T-helper 1 cell treated with Interleukin-12 subunit alpha and Interleukin-12 subunit beta and Interleukin-4 antibody, amounts not matched to agents 30 μg/mL and 1 μg/mL, for 36 hours (primary cell): ENCODE results near the gene DDX46.
"Not testable (repeated sequence)": the region's sequence is repeated elsewhere in the genome, so short reads cannot be mapped to it uniquely, and the experiment has no call there.

Experiments used
- H3K27ac Mint-ChIP-seq: one replicate; pipeline ENCODE4 v1.8.0; 2021; ENCODE audit warnings: mild to moderate bottlenecking, mixed read lengths
- H3K27me3 Mint-ChIP-seq: one replicate; pipeline ENCODE4 v1.8.0; 2021; ENCODE audit warnings: low read depth, mixed read lengths
- H3K36me3 Mint-ChIP-seq: one replicate; pipeline ENCODE4 v1.8.0; 2021; ENCODE audit warnings: low read depth, mixed read lengths
- H3K4me1 Mint-ChIP-seq: one replicate; pipeline ENCODE4 v1.8.0; 2021; ENCODE audit warnings: low read depth, mixed read lengths
- H3K4me3 Mint-ChIP-seq: one replicate; pipeline ENCODE4 v1.8.0; 2021; ENCODE audit warnings: mild to moderate bottlenecking, moderate library complexity, mixed read lengths
- H3K9me3 Mint-ChIP-seq: one replicate; pipeline ENCODE4 v1.8.0; 2021; ENCODE audit warnings: mixed read lengths

The DDX46 gene

GRCh38 chr5:134767528-134768291, 9.1 kb downstream of the DDX46 start:
- not testable (repeated sequence) for H3K4me1 Mint-ChIP-seq, H3K27ac Mint-ChIP-seq, H3K27me3 Mint-ChIP-seq, H3K9me3 Mint-ChIP-seq, H3K4me3 Mint-ChIP-seq
- peaks cover 28% of the 10 kb centered on the region for H3K36me3 Mint-ChIP-seq

GRCh38 chr5:134769206-134769605, 10.6 kb downstream of the DDX46 start:
- Mint-ChIP-seq H3K4me1 (no peaks in the 10 kb centered on the region), H3K36me3 (peaks cover 32% of the 10 kb centered on the region), H3K4me3 (no peak overlapping the region), H3K27ac (no peak overlapping the region), H3K27me3 (no peaks in the 10 kb centered on the region), H3K9me3 (no peaks in the 10 kb centered on the region)

DNA sequence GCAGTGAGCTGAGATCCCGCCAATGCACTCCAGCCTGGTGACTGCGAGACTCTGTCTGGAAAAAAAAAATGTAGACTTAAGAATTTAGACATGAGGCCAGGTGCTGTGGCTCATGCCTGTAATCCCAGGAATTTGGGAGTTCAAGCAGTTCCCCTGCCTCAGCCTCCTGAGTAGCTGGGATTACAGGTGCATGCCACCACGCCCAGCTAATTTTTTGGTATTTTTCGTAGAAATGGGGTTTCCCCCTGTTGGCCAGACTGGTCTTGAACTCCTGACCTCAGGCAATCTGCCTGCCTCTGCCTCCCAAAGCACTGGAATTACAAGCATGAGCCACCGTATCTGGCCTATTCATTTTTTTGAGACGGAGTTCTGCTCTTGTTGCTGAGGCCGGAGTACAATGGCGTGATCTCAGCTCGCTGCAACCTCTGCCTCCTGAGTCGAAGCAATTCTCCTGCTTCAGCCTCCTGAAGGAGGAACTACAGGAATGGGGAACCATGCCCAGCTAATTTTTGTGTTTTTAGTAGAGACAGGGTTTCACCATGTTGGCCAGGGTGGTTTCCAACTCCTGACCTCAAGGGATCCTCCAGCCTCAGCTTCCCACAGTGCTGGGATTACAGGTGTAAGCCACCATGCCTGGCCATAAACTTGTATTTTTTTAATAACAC, 14.0 kb downstream of the DDX46 start:
- H3K27ac Mint-ChIP-seq, result no peak overlapping the region
- no peaks in the 10 kb centered on the region for H3K4me1 Mint-ChIP-seq
- H3K9me3 Mint-ChIP-seq, result no peaks in the 10 kb centered on the region
- no peaks in the 10 kb centered on the region for H3K27me3 Mint-ChIP-seq
- H3K4me3 Mint-ChIP-seq, result no peak overlapping the region
- H3K36me3 Mint-ChIP-seq, result peaks cover 38% of the 10 kb centered on the region

GRCh38 chr5:134777366-134777765, 18.8 kb downstream of the DDX46 start:
- Mint-ChIP-seq H3K36me3 (peaks cover 36% of the 10 kb centered on the region), H3K4me1 (no peaks in the 10 kb centered on the region), H3K27me3 (no peaks in the 10 kb centered on the region), H3K27ac (no peak overlapping the region), H3K4me3 (no peak overlapping the region), H3K9me3 (no peaks in the 10 kb centered on the region)

DNA sequence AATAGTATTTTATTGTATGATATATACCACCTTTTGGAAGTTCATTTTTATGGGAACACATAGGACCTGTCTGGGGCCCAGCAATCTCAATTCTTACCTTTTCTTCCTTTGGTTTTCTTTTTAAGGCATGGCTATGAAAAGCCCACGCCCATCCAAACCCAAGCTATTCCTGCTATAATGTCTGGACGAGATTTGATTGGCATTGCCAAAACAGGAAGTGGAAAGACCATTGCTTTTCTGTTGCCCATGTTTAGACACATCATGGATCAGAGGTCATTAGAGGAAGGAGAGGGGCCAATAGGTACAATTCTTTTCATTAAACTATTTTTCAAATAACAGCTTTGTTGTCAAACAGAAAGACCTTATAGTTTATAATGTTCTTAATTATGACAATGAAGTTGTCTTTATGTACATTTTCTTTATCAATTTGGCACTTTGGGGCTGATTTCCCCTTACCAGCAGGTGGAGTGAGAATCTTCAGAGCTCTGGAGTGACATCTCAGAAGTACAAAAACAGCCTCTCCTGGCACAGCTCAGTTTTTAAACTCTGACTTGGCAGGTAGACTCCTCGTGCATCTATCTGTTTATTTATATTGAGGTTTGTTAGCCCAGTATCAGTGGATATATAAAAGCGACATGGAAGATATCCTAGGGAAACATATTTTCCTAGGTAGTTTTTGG, 25.8 kb downstream of the DDX46 start:
- Mint-ChIP-seq H3K36me3 (peaks cover 47% of the 10 kb centered on the region), H3K9me3 (no peaks in the 10 kb centered on the region), H3K4me1 (no peaks in the 10 kb centered on the region), H3K27ac (no peak overlapping the region), H3K27me3 (no peaks in the 10 kb centered on the region), H3K4me3 (no peak overlapping the region)

- Mint-ChIP-seq H3K9me3 (no peaks in the 10 kb centered on the region), H3K36me3 (peaks cover 52% of the 10 kb centered on the region), H3K27me3 (no peaks in the 10 kb centered on the region), H3K4me3 (no peak overlapping the region), H3K27ac (no peak overlapping the region), H3K4me1 (no peaks in the 10 kb centered on the region)
Measured at GRCh38 chr5:134784946-134785620, 26.5 kb downstream of the DDX46 start.

DNA sequence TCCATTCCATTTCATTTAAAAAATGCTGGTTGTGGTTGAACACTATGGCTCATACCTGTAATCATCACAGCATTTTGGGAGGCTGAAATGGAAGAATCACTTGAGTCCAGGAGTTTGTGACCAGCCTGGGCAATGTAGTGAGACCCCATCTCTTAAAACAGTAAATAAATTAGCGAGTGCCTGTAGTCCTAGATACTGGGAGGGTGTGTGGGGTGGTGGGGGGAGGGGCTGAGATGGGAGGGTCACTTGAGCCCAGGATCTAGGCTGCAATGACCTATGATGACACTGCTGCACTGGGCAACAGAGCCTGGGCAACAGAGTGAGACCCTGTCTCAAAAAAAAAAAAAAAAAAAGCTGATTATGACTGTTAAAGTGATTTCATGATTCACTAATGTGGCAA, 29.1 kb downstream of the DDX46 start:
- peaks cover 4% of the 10 kb centered on the region for H3K4me1 Mint-ChIP-seq
- no peak overlapping the region for H3K27ac Mint-ChIP-seq
- no peak overlapping the region for H3K4me3 Mint-ChIP-seq
- H3K9me3 Mint-ChIP-seq, result no peaks in the 10 kb centered on the region
- no peaks in the 10 kb centered on the region for H3K27me3 Mint-ChIP-seq
- H3K36me3 Mint-ChIP-seq, result peaks cover 60% of the 10 kb centered on the region

DNA sequence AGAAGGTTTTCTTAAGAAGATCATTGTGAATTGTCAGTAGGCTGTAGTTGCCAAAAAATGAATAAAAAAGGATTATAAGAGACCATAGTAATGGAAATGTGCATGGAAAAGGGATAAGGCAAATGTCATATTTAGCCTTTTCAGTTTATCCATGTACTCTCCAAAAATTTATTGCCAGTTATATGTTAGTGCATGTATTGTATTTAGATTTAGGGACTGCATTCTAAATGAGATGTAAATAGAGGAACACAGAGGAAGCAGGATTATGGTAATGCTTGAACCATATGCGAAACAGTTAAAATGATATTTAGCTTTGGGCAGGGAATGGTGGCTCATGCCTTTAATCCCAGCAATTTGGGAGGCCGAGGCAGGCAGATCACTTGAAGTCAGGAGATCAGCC, 33.0 kb downstream of the DDX46 start:
- Mint-ChIP-seq H3K27ac (no peak overlapping the region), H3K4me1 (peaks cover 4% of the 10 kb centered on the region), H3K4me3 (no peak overlapping the region), H3K9me3 (no peaks in the 10 kb centered on the region), H3K27me3 (no peaks in the 10 kb centered on the region), H3K36me3 (peaks cover 47% of the 10 kb centered on the region)

- H3K9me3 Mint-ChIP-seq, result no peaks in the 10 kb centered on the region
- H3K36me3 Mint-ChIP-seq, result peaks cover 41% of the 10 kb centered on the region
- no peaks in the 10 kb centered on the region for H3K27me3 Mint-ChIP-seq
- H3K4me3 Mint-ChIP-seq, result no peak overlapping the region
- H3K27ac Mint-ChIP-seq, result no peak overlapping the region
- H3K4me1 Mint-ChIP-seq, result peaks cover 4% of the 10 kb centered on the region
Measured at GRCh38 chr5:134792286-134792685, 33.7 kb downstream of the DDX46 start.

GRCh38 chr5:134793111-134793510, 34.5 kb downstream of the DDX46 start:
- Mint-ChIP-seq H3K9me3 (no peaks in the 10 kb centered on the region), H3K36me3 (peaks cover 42% of the 10 kb centered on the region), H3K4me3 (no peak overlapping the region), H3K27ac (no peak overlapping the region), H3K4me1 (peaks cover 4% of the 10 kb centered on the region), H3K27me3 (no peaks in the 10 kb centered on the region)

DNA sequence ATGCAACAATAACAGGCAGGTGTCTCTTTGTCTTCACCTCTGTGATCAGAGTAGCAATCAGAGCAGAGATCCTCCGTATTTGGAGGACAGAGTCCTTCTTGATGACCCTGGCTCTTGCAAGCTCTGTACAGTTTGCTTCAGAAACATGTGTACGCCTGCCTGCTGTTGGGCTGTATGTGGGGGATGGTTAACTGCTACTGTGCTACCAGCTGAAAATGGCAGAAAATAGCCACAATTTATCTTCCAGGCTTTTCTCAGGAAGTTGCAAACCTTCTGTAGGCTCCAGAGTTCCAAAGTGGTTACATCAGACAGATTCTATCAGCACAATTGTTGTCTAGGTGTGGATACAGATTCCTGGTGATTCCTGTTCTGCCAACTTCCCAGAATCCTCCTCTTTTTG, 35.5 kb downstream of the DDX46 start:
- Mint-ChIP-seq H3K4me1 (peaks cover 4% of the 10 kb centered on the region), H3K27me3 (no peaks in the 10 kb centered on the region), H3K9me3 (no peaks in the 10 kb centered on the region), H3K27ac (no peak overlapping the region), H3K36me3 (peaks cover 48% of the 10 kb centered on the region), H3K4me3 (no peak overlapping the region)

GRCh38 chr5:134794819-134795218, 36.2 kb downstream of the DDX46 start:
- Mint-ChIP-seq H3K9me3 (no peaks in the 10 kb centered on the region), H3K27me3 (no peaks in the 10 kb centered on the region), H3K27ac (no peak overlapping the region), H3K4me1 (peaks cover 4% of the 10 kb centered on the region), H3K4me3 (no peak overlapping the region), H3K36me3 (peaks cover 43% of the 10 kb centered on the region)

DNA sequence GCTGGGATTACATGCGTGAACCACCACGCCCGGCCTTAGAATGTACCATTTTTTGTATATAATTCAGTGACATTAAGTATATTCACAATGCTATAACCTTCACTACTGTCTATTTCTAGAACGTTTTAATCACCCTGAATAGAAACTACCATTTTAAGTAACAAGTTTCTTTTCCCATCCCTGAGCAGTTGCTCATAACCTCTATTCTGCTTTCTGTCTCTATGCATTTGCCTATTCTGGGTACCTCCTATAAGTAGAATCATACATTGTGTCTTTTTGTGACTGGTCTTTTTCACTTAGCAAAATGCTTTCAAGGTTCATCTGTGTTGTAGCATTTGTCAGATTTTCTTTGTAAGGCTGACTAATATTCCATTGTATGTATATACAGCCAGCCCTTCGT, 39.9 kb downstream of the DDX46 start:
- no peak overlapping the region for H3K4me3 Mint-ChIP-seq
- H3K27me3 Mint-ChIP-seq, result no peaks in the 10 kb centered on the region
- no peaks in the 10 kb centered on the region for H3K9me3 Mint-ChIP-seq
- H3K27ac Mint-ChIP-seq, result no peak overlapping the region
- peaks cover 2% of the 10 kb centered on the region for H3K4me1 Mint-ChIP-seq
- peaks cover 31% of the 10 kb centered on the region for H3K36me3 Mint-ChIP-seq

DNA sequence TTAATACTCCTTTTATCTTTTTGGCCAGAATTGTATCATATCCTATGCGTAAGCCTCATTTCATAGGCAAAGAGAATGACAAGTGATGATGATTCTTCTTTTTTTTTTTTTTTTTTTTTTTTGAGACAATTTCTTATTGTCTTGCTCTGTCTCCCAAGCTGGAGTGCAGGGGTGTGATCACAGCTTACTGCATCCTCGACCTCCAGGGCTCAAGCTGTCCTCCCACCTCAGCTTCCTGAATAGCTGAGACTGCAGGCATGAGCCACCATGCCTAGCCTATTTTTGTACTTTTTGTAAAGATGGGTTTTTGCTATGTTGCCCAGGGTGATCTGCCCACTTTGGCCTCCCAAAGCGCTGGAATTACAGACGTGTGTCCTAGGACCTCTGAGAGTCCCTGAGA, 45.2 kb downstream of the DDX46 start:
- Mint-ChIP-seq H3K36me3 (peaks cover 27% of the 10 kb centered on the region), H3K27ac (no peak overlapping the region), H3K4me3 (no peak overlapping the region)

More for the DNA sequence above, 45.2 kb downstream of the DDX46 start:
- H3K4me1 Mint-ChIP-seq, result peaks cover 4% of the 10 kb centered on the region
- no peaks in the 10 kb centered on the region for H3K27me3 Mint-ChIP-seq
- H3K9me3 Mint-ChIP-seq, result no peaks in the 10 kb centered on the region
